GDM1 (cell line): ENCODE measurements around the gene DHX30.

Experiments
- DNase-seq: peaks from one replicate; lab custom pipeline; 2025; lab: John Stamatoyannopoulos, UW

Gene DHX30

DNA sequence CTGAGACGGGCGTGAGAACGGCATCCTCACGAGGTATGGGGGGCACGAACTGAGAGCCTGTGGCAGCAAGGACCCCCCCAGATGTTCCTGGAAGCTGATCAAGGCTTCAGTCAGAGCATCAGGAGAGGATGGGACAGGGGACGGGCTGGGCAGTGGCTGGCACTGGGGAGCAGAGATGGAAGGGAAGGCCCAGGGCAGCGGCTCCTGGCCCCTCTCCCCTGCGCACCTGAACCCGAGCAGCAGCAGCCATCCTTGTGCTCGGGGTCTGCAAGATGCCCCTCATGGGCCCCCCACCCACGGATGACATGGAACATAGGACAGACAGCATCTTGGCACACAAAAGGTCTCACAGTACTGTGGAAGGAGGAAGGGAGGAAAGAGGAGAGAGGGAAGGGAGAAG lies 51.3 kb downstream of the DHX30 start:
- DNase-seq: no peak

GRCh38 chr3:47854720-47855455 lies 52.0 kb downstream of the DHX30 start:
- DNase-seq: no peak

- no peak for DNase-seq
Measured at GRCh38 chr3:47855461-47856383, 52.8 kb downstream of the DHX30 start.

GRCh38 chr3:47856669-47857068 lies 53.7 kb downstream of the DHX30 start:
- no peak for DNase-seq

GRCh38 chr3:47857151-47857550 lies 54.2 kb downstream of the DHX30 start:
- no peak for DNase-seq

- no peak for DNase-seq
Measured at GRCh38 chr3:47859956-47860605, 57.1 kb downstream of the DHX30 start.

GRCh38 chr3:47863391-47864128 lies 60.6 kb downstream of the DHX30 start:
- no peak for DNase-seq

GRCh38 chr3:47865192-47865591 lies 62.3 kb downstream of the DHX30 start:
- DNase-seq: no peak

GRCh38 chr3:47867451-47868044 lies 64.6 kb downstream of the DHX30 start:
- no peak for DNase-seq

DNA sequence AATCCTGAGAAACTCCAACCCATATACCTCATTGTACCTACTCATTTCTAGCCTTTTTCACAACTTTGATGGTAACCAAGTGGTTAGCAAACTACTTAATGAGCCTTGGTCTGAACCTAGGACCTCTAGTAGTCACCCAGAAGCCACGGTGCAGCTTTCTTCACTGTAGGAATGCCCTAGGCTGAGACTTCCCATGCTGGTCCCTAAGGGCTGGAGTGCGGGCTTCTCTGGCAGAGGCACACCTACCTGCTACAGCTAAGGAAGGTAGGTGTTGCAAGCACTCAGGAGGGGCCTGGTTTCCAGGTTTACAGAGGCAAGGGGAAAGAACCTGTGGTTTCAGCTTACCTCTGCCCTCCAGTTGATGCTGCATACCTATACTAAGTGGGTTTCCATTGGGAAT lies 65.4 kb downstream of the DHX30 start:
- DNase-seq: no peak

GRCh38 chr3:47870156-47870555 lies 67.2 kb downstream of the DHX30 start:
- DNase-seq: no peak

DNA sequence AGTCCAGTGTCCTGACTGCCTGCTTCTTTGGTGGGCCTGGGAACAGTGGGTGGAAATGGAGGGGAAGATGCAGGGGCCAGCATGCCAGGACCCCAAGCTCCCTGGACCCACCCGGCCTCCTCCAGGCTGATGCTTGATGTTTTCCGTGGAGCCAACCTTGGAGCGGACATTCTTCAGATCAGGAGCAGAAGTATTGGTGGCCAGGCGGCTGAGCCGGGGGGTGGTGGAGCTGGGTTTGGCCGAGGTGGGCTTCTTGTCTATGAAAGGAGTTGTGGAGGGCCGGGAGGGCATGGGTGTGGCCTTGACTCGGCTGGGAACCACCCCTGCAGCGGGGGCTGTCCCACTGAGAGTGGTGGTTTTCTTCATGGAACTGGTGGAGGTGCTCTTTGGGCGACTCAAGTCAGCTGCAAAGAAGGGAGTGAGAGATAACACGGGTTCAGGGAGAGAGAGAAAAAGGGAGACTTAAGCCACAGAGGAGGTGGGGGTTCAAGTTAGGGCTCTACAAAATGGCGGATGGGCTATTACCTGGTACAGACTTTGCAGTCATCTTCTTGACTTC lies 67.8 kb downstream of the DHX30 start:
- no peak for DNase-seq

DNA sequence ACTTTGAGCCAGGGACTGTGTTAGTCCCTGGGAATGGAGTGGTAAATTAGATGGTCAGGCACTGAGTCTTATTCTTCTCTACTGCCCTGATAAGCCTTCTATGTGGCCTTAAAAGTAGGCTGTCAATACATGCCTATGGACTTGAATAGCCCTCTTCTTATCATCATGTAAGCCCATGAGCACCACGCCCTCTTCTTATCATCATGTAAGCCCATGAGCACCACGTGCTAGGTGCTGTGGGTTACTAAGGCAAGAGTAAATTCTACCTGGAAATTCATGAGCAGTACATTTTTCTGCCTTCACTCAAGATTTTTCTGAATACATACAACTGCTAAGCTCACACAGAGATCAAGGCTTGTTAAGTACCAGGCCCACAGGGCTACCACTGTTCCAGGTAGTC lies 68.5 kb downstream of the DHX30 start:
- no peak for DNase-seq

DNA sequence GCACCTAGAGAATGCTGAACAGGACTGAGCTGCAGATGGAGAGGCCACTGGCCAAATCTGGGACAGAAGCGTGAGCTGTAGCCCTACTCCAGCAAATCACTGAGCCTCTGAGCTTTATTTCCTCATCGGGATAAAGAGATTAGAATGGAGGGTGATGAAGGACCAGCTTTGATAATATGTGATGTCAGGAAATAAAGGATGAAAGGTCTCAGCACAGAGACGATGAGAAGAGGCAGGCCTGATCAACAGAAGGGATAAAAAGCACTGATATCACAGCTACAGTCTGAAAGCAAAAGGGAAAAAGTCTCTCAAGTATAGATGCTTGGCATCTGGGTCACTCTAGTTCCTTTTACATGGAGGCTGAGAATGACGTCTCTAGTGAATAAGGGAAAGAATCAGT lies 70.0 kb downstream of the DHX30 start:
- DNase-seq: no peak

DNA sequence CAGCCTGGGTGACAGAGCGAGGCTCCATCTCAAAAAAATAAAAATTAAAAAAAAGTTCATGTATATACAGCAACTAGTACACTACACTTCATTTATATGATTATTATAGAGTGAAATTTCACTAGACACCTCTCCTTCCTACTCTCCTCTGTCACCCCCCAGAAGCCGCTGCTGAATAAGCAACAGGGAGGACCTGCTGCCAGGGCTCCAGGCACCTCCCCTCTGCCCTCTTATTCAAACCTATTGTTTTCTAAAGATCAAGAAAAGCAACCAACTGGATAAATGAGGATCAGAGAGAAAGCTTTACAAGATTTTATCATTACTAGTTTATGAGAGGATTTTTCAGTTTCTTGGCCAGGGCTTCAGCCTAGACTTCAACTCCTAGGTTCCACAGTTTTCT lies 71.5 kb downstream of the DHX30 start:
- DNase-seq: no peak

- DNase-seq: no peak
Measured at GRCh38 chr3:47874913-47875312, 72.0 kb downstream of the DHX30 start.

DNA sequence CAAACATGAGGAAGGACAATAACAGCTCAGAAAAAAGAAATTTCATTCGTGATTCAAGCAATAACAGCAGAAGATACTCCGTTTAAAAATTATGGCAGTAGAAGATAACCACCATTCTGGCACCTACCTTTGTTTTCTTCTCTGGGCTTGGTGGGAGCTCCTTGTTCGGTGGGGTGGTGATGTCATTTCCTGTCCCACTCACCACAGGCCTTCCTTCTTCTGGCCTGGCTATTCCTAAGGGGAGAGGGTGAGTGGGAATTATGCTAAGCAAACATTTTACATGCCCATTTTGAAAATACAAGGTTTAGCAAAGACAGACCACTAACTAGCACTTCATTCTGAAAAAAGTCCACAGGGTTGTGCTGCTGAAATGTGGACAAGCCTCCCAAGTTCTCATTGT lies 74.4 kb downstream of the DHX30 start:
- DNase-seq: no peak

- no peak for DNase-seq
Measured at GRCh38 chr3:47877719-47878118, 74.8 kb downstream of the DHX30 start.

- no peak for DNase-seq
Measured at GRCh38 chr3:47882338-47882737, 79.4 kb downstream of the DHX30 start.

DNA sequence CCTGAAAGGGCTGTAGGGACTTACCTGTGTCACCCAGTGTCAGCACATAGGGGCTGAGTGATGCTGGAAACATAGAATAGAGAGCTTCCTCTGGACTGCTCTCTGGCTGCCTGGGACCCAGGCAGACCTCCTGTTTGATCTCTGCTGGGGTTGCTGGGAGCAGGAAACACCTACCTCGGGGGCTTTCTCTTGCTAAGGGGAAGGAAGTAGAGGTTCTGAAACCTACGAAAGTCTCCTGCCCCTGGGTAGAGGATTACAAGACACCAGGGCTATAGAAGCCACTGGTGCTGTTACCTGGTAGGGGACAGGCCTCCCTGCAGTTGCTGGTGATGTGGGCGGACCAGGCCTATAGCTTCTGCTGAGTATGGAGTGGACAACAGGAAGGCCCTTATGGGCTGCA lies 81.7 kb downstream of the DHX30 start:
- no peak for DNase-seq

- no peak for DNase-seq
Measured at GRCh38 chr3:47885168-47885567, 82.2 kb downstream of the DHX30 start.
